HepG2 (cell line): ENCODE data around the gene FAM174B. TPM values are rescaled to one million over a fixed set of nuclear protein-coding genes. Genes with fewer than 3 reads are reported as not detected.

Experiments used
- ATAC-seq: fragments of 200-7000 bp; cut with Tn5 transposase; 3 replicates; pipeline ENCODE4 v1.9.1; 2020; ENCODE audit warnings: mild to moderate bottlenecking, moderate library complexity
- BruUV-seq: library from RNA; stranded (reverse); fragments of 400-500 nt; replicated peaks from 2 replicates; lab custom pipeline; 2021; lab: Mats Ljungman, UMichigan
- CTCF ChIA-PET: fragments of 300-600 bp; formaldehyde crosslinking; extraction: SDS; loops from one replicate; lab custom pipeline; 2021; ENCODE audit warnings: low total read pairs, inconsistent platforms, low intra/inter-chr PET ratio; lab: Yijun Ruan, JAX
- POLR2A ChIA-PET: fragments of 350-600 bp; sonication (Branson Sonifier 250); formaldehyde crosslinking; loops from one replicate; lab custom pipeline; 2020; ENCODE audit warnings: antibody characterized with exemption, inconsistent platforms; lab: Yijun Ruan, JAX
- DNase-seq: peaks from one replicate; pipeline ENCODE4 v3.0.0-alpha.2; 2015; ENCODE audit warnings: low spot score
- FAIRE-seq: peaks from 3 replicates; lab custom pipeline; 2011; peaks lifted over from hg19 to GRCh38; lab: Jason Lieb, UNC
- H2AFZ ChIP-seq: one replicate; pipeline ENCODE4 v1.6.1; 2011; ENCODE audit warnings: low read length, inconsistent platforms
- H3K27ac ChIP-seq: fragments of 300-600 bp; 3 replicates; pipeline ENCODE4 v1.8.0; 2011; ENCODE audit warnings: mixed run types, mild to moderate bottlenecking, mixed read lengths, low read length, inconsistent platforms; ENCODE audit not compliant: insufficient read depth; ENCODE audit errors: extremely low read length
- H3K27me3 ChIP-seq, 2 experiments: fragments of 200-600 bp in 1 of 2; 2 replicates in 1 of 2; 3 replicates in 1 of 2; pipeline versions ENCODE4 v1.6.0 to v1.8.0; 2011; ENCODE audit warnings: low read length in 2 of 2, mild to moderate bottlenecking in 2 of 2, moderate library complexity in 2 of 2, inconsistent platforms in 1 of 2; ENCODE audit not compliant: insufficient read depth in 2 of 2, control insufficient read depth in 1 of 2
- H3K36me3 ChIP-seq, 2 experiments: fragments of 200-600 bp in 1 of 2; replicated peaks in 1 of 2; 2 replicates in 1 of 2; 3 replicates in 1 of 2; pipeline versions ENCODE4 v1.5.1 to v1.8.0; 2011; ENCODE audit warnings: low read length in 2 of 2, inconsistent platforms in 1 of 2; ENCODE audit not compliant: insufficient read depth in 2 of 2, control insufficient read depth in 1 of 2
- H3K4me1 ChIP-seq: 2 replicates; pipeline ENCODE4 v1.5.1; 2012; ENCODE audit warnings: low read length, inconsistent platforms; ENCODE audit not compliant: insufficient read depth
- H3K4me2 ChIP-seq: 2 replicates; pipeline ENCODE4 v1.6.0; 2011; ENCODE audit warnings: low read depth, low read length, inconsistent platforms
- H3K4me3 ChIP-seq, 3 experiments: fragments of 200-600 bp in 1 of 3; sonication (generic), shearing (Covaris generic) in 1 of 3; replicated peaks in 1 of 3; 2 replicates each; pipeline ENCODE4 v1.5.1; 2011 to 2016; ENCODE audit warnings: low read length in 3 of 3, inconsistent platforms in 2 of 3, low read depth in 2 of 3, mild to moderate bottlenecking in 2 of 3, control low read depth in 1 of 3, mixed read lengths in 1 of 3; ENCODE audit not compliant: insufficient read depth in 1 of 3
- H3K79me2 ChIP-seq: one replicate; pipeline ENCODE4 v1.6.1; 2011; ENCODE audit warnings: low read length, inconsistent platforms; ENCODE audit not compliant: insufficient read depth
- H3K9ac ChIP-seq: 2 replicates; pipeline ENCODE4 v1.6.0; 2011; ENCODE audit warnings: mild to moderate bottlenecking, low read depth, low read length, inconsistent platforms; ENCODE audit not compliant: insufficient read depth
- H3K9me3 ChIP-seq: 2 replicates; pipeline ENCODE4 v1.5.1; 2012; ENCODE audit warnings: mild to moderate bottlenecking, low read length
- H4K20me1 ChIP-seq: 2 replicates; pipeline ENCODE4 v1.6.0; 2011; ENCODE audit warnings: inconsistent platforms, mild to moderate bottlenecking, low read length, moderate library complexity; ENCODE audit not compliant: insufficient read depth
- PAF1 ChIP-seq: IDR thresholded peaks from 2 replicates; pipeline ENCODE4 v1.6.1; 2016; ENCODE audit warnings: missing genetic modification reagents, missing compliant biosample characterization
- THYN1 ChIP-seq: sonication (generic); formaldehyde crosslinking; IDR thresholded peaks from 2 replicates; pipeline ENCODE4 v1.8.1; 2023; ENCODE audit warnings: low read depth, mild to moderate bottlenecking, moderate library complexity, missing genetic modification reagents, borderline replicate concordance
- ZNF543 ChIP-seq: sonication (generic); formaldehyde crosslinking; IDR thresholded peaks from 2 replicates; pipeline ENCODE4 v1.4.0; 2020; ENCODE audit warnings: mild to moderate bottlenecking, missing genetic modification reagents
- ZNF570 ChIP-seq: sonication (generic); formaldehyde crosslinking; IDR thresholded peaks from 2 replicates; pipeline ENCODE4 v1.4.0; 2020; ENCODE audit warnings: mild to moderate bottlenecking, missing genetic modification reagents, borderline replicate concordance
- WGBS: methylation state at CpG from one replicate; pipeline ENCODE4 v1.1.6; 2017; ENCODE audit warnings: low lambda C conversion rate; 5-methylcytosine and 5-hydroxymethylcytosine counted together
- in situ Hi-C: cut with HindIII; loops from 2 replicates; pipeline ENCODE4 v1.10.0; 2017; ENCODE audit warnings: low pct_unique_long_range_greater_than_20kb; ENCODE audit not compliant: extremely low pct_ligation_motif_present
- intact Hi-C: fragments of 100-400 bp; cut with micrococcal nuclease; formaldehyde crosslinking; loops from one replicate; pipeline ENCODE4 v1.10.0; 2022; ENCODE audit not compliant: unreplicated experiment
- polyA plus RNA-seq, 8 experiments: library from polyadenylated mRNA; depleted of rRNA in 3 of 8; stranded (reverse) in 7 of 8; unstranded in 1 of 8; fragments of >200 nt; fragmentation: Illumina TruSeq in 4 of 8; extraction: Trizol in 4 of 8; gene quantifications; 2 replicates each; pipeline versions ENCODE4 v1.2.1 to v1.2.3, GENCODE V29; 2011 to 2016; ENCODE audit warnings: low read depth in 4 of 8, missing spikeins in 1 of 8, mixed read lengths in 1 of 8; ENCODE audit not compliant: insufficient read depth in 1 of 8
- total RNA-seq, 5 experiments: library from RNA; depleted of rRNA; stranded (reverse); fragments of >200 nt; fragmentation: Illumina TruSeq; extraction: Trizol; gene quantifications; 2 replicates each; pipeline ENCODE4 v1.2.3, GENCODE V29; 2016; ENCODE audit warnings: low read depth in 1 of 5
- TF ChIP-seq, protein P1 (sequence below): sonication (generic); formaldehyde crosslinking; IDR thresholded peaks from 2 replicates; pipeline ENCODE4 v1.8.1; 2023; ENCODE audit warnings: mild to moderate bottlenecking, missing genetic modification reagents
- TF ChIP-seq, protein P2 (sequence below): IDR thresholded peaks from 2 replicates; pipeline ENCODE4 v1.6.1; 2016; ENCODE audit warnings: missing genetic modification reagents, missing compliant biosample characterization

FAM174B gene
- total and polyA plus RNA-seq, 2 of the 13 experiments (the other 11 are each of a cell fraction or from before 2014, with no cell fraction given), result 0.90 to 2.1 TPM

DNA sequence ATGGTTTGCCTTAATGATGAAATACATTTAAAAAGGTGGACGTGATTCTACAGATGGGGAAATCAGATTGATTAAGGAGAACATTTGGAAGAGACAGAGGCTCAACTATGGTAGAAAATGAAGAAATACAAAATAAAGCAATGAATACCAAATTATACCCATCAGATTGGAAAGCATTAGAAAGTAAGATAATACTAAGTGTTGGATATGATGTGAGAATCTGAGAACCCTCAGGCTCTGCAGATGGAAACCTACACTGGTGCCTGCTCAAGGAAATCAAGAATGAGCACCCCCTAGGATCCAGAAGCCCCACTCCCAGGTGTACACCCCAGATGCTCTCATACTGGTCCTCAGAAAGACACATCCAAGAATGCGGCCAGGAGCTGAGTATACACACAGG is 4.6 kb downstream of the FAM174B start (continued):
- TF ChIP-seq, protein P1, sequence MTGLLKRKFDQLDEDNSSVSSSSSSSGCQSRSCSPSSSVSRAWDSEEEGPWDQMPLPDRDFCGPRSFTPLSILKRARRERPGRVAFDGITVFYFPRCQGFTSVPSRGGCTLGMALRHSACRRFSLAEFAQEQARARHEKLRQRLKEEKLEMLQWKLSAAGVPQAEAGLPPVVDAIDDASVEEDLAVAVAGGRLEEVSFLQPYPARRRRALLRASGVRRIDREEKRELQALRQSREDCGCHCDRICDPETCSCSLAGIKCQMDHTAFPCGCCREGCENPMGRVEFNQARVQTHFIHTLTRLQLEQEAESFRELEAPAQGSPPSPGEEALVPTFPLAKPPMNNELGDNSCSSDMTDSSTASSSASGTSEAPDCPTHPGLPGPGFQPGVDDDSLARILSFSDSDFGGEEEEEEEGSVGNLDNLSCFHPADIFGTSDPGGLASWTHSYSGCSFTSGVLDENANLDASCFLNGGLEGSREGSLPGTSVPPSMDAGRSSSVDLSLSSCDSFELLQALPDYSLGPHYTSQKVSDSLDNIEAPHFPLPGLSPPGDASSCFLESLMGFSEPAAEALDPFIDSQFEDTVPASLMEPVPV (CRISPR knock-in tag), result no peak
- TF ChIP-seq, all 625 proteins: peak for 0

DNA sequence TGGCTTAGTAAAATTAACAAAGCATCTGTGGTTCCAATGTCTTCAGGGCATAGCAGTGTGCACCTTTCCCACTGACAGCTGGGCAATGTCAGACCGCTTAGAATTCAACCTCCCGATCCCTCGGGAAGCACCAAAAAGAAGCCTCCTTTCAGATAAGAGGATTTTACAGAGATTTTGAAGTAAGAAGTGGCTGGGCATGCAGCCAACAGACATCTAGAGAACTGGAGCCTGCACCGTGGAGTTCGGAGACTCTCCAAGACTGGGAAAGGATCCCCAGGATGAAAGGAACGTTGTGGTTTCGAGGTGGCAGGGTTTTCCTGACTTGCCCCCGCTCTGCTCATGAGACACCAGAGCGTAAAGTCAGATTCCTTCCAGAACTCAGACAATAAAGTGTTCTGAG is 5.3 kb downstream of the FAM174B start:
- no TSS peak for BruUV-seq
- ATAC-seq (no peak), FAIRE-seq (no peak), DNase-seq (no peak)
- H3K36me3 ChIP-seq, result no peaks in the 10 kb centered on the region
- H4K20me1 ChIP-seq, result no peaks in the 10 kb centered on the region
- peaks cover 0 to 32% of the 10 kb centered on the region in 2 experiments; a peak in 2 of 5 replicates for H3K27me3 ChIP-seq
- H3K9me3 ChIP-seq, result no peaks in the 10 kb centered on the region
- no peak overlapping the region for H3K4me3 ChIP-seq
- TF ChIP-seq, protein P2, sequence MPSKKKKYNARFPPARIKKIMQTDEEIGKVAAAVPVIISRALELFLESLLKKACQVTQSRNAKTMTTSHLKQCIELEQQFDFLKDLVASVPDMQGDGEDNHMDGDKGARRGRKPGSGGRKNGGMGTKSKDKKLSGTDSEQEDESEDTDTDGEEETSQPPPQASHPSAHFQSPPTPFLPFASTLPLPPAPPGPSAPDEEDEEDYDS (CRISPR knock-in tag), result no peak
- TF ChIP-seq ZNF543 (CRISPR knock-in tag) (no peak), PAF1 (CRISPR knock-in tag) (no peak), ZNF570 (no peak), THYN1 (CRISPR knock-in tag) (no peak)
- H3K79me2 ChIP-seq, result no peaks in the 10 kb centered on the region
- CTCF ChIA-PET, result no interaction called here
- no peak overlapping the region for H2AFZ ChIP-seq
- no peaks in the 10 kb centered on the region for H3K4me1 ChIP-seq
- H3K27ac ChIP-seq, result no peak overlapping the region
- no peak overlapping the region for H3K4me2 ChIP-seq
- no peak overlapping the region for H3K9ac ChIP-seq
- POLR2A ChIA-PET, result no interaction called here
- 14% methylated on average over 9 of the region's 9 CpGs for WGBS
- intact Hi-C loops (no loop called here), in situ Hi-C loops (no loop called here)
